Measurements from ENCODE around the gene NKAIN2. TPM values are rescaled to one million over a fixed set of nuclear protein-coding genes. Genes with fewer than 3 reads are reported as not detected.

NKAIN2 gene
- total and polyA plus RNA-seq, 8 donors, result 9.5 to 23.4 (median 18.9) TPM; not detected in 2

DNA sequence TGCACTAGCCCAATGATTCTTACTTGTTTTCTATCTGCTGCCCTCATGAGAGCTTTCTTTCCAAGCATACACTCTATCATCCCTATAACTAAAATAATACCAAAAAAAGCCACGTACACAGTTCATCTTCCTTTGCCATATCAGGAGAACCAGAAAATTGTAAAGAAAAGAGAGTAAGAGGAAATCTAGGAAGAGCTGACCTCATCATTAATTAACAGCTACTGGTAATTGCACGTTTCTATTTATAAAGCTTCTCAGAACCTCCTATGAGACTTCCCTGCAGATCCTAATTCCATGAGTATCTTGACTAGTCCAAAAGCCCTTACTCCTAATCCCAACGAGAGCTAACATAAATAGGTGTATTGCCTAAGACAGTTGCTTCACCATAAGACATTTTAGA lies 967.1 kb downstream of the NKAIN2 start:
- intact Hi-C loops (cut with DNase I), result no loop called here
- Histone ChIP-seq H3K27me3 (no peaks in the 10 kb centered on the region), H3K4me1 (no peaks in the 10 kb centered on the region), H3K36me3 (no peaks in the 10 kb centered on the region), H3K9me3 (no peaks in the 10 kb centered on the region), H3K4me3 (no peak overlapping the region), H3K27ac (no peak overlapping the region)
- DNase-seq (no peak), ATAC-seq (no peak)
- no peak for TF ChIP-seq CTCF (IDR thresholded peaks at IDR 0.05)

DNA sequence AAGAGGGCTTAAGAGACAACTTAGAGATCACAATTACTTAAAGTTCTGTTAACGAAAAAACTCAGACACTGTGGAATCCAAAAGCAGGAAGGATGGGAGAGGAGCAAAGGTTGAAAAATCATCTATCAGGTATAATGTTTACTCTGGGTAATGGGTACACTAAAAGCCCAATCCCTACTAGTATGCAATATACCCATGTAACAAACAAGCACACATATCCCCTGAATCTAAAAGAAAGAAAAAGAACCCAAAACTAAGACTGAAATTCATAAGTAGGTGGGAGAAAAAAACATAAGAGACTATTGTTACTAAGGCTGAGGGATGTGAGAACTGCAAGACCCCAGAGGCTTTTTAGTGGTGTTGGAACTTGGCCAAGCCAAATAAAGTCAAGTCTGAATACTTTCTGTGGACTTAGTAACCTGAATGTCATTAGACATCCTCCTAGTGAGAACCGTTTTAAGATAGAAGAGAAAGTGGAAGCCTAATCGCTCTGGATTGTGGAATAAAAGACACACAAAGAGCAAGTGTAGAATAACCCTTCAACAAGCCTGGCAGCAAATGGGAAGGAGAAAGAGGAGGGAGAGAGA lies 969.2 kb downstream of the NKAIN2 start:
- no peak for TF ChIP-seq CTCF (IDR thresholded peaks at IDR 0.05)
- Histone ChIP-seq H3K4me3 (no peak overlapping the region), H3K4me1 (no peaks in the 10 kb centered on the region), H3K27ac (no peak overlapping the region), H3K9me3 (no peaks in the 10 kb centered on the region), H3K36me3 (no peaks in the 10 kb centered on the region), H3K27me3 (no peaks in the 10 kb centered on the region)
- no peak for DNase-seq
- no peak for ATAC-seq
- intact Hi-C loops (cut with DNase I), result no loop called here

DNA sequence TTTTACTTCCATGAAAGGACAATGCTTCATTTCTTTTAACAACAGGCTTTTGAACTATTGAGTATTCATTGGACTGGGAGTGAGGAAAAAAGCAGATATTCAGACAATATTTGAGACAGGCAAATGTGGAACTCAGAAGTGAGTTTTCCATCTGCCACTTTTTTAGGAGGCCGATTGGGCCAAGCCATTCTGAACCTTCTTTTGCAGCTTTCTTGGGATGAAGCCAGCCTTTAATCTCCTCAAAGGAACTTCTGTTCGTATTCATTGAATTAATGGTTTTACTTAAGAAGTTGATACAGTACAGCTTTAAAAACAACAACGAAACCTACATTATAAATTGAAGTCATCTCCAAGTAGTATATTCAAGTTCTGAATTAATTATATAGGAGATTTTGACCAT lies 971.5 kb downstream of the NKAIN2 start:
- DNase-seq, result no peak
- ATAC-seq, result no peak
- no peaks in the 10 kb centered on the region for H3K4me1 ChIP-seq
- intact Hi-C loops (cut with DNase I), result no loop called here
- H3K27me3 ChIP-seq, result no peaks in the 10 kb centered on the region
- H3K36me3 ChIP-seq, result no peaks in the 10 kb centered on the region
- no peak overlapping the region for H3K4me3 ChIP-seq
- H3K27ac ChIP-seq, result no peak overlapping the region
- H3K9me3 ChIP-seq, result no peaks in the 10 kb centered on the region
- no peak for TF ChIP-seq CTCF (IDR thresholded peaks at IDR 0.05)

- no peaks in the 10 kb centered on the region for H3K36me3 ChIP-seq
- TF ChIP-seq CTCF (IDR thresholded peaks at IDR 0.05), result no peak
- H3K27me3 ChIP-seq, result no peaks in the 10 kb centered on the region
- H3K4me3 ChIP-seq, result no peak overlapping the region
- intact Hi-C loops (cut with DNase I), result no loop called here
- DNase-seq, result no peak
- no peak for ATAC-seq
- H3K9me3 ChIP-seq, result no peaks in the 10 kb centered on the region
- no peaks in the 10 kb centered on the region for H3K4me1 ChIP-seq
- no peak overlapping the region for H3K27ac ChIP-seq
These were observed 974.2 kb downstream of the NKAIN2 start for GRCh38 chr6:124777863-124778262.

DNA sequence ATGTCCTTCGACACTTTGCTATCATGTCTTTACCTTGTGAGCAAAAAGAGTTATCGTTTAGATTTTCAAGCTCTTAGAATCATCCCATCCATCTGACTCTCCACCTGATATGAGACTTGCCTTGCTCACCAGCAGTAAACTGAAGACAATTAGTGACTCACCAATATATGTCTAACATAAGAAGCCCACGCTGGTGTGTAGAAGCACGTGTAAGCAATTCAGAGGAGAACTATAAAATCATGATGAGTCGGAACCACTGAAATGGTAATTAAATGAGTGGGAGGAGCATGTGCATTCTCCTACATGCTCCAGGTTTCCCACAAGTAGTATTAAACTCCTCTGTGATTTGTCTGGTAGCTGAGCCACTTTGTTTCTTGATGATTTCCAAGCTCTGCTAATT lies 977.0 kb downstream of the NKAIN2 start:
- H3K27ac ChIP-seq, result no peak overlapping the region
- H3K4me1 ChIP-seq, result no peaks in the 10 kb centered on the region
- H3K27me3 ChIP-seq, result no peaks in the 10 kb centered on the region
- ATAC-seq (no peak), DNase-seq (no peak)
- H3K36me3 ChIP-seq, result no peaks in the 10 kb centered on the region
- intact Hi-C loops (cut with DNase I), result no loop called here
- H3K4me3 ChIP-seq, result no peak overlapping the region
- TF ChIP-seq CTCF (IDR thresholded peaks at IDR 0.05), result no peak
- H3K9me3 ChIP-seq, result no peaks in the 10 kb centered on the region
